GM18870 (cell line): ENCODE data around the gene WDR49.

ENCODE experiments used
- ATAC-seq: cut with Tn5 transposase; IDR thresholded peaks from one replicate; pipeline ENCODE4 v1.9.1; 2021; ENCODE audit warnings: moderate library complexity; ENCODE audit not compliant: unreplicated experiment

WDR49 gene

GRCh38 chr3:167653760-167654159, at the start of gene WDR49:
Gene WDR49 (minus strand): TSS chr3:167653942. CDS start chr3:167653425, 517 bp downstream.
- ATAC-seq: peak; percentile 49

GRCh38 chr3:167700926-167701325, 47.2 kb upstream of the WDR49 start:
- no peak for ATAC-seq

GRCh38 chr3:167700046-167700445, 46.3 kb upstream of the WDR49 start:
- ATAC-seq: no peak

- ATAC-seq: no peak
Measured at GRCh38 chr3:167694121-167694520, 40.4 kb upstream of the WDR49 start.

GRCh38 chr3:167691366-167691765, 37.6 kb upstream of the WDR49 start:
- ATAC-seq: peak; percentile 100

GRCh38 chr3:167684388-167684993, 30.7 kb upstream of the WDR49 start:
- ATAC-seq: peak; percentile 81

- no peak for ATAC-seq
Measured at GRCh38 chr3:167679526-167679925, 25.8 kb upstream of the WDR49 start.

GRCh38 chr3:167675848-167676247, 22.1 kb upstream of the WDR49 start:
- no peak for ATAC-seq

- ATAC-seq: no peak
Measured at GRCh38 chr3:167673221-167673620, 19.5 kb upstream of the WDR49 start.

GRCh38 chr3:167671878-167672427, 18.2 kb upstream of the WDR49 start:
- no peak for ATAC-seq

- ATAC-seq: no peak
Measured at GRCh38 chr3:167669699-167670098, 16.0 kb upstream of the WDR49 start.

GRCh38 chr3:167668651-167669050, 14.9 kb upstream of the WDR49 start:
- ATAC-seq: no peak

- ATAC-seq: no peak
Measured at GRCh38 chr3:167666563-167666962, 12.8 kb upstream of the WDR49 start.

- ATAC-seq: no peak
Measured at GRCh38 chr3:167662919-167663400, 9.2 kb upstream of the WDR49 start.

- ATAC-seq: no peak
Measured at GRCh38 chr3:167657684-167658225, 4.0 kb upstream of the WDR49 start.

GRCh38 chr3:167656821-167657220, 3.1 kb upstream of the WDR49 start:
- ATAC-seq: no peak

- peak; percentile 34 for ATAC-seq
Measured at GRCh38 chr3:167653155-167653554, 587 bp downstream of the WDR49 start.

- no peak for ATAC-seq
Measured at GRCh38 chr3:167651826-167652225, 1.9 kb downstream of the WDR49 start.

GRCh38 chr3:167650459-167650858, 3.3 kb downstream of the WDR49 start:
- no peak for ATAC-seq

- ATAC-seq: no peak
Measured at GRCh38 chr3:167649746-167650145, 4.0 kb downstream of the WDR49 start.

- no peak for ATAC-seq
Measured at GRCh38 chr3:167644611-167645010, 9.1 kb downstream of the WDR49 start.

GRCh38 chr3:167631471-167631870, 22.3 kb downstream of the WDR49 start:
- ATAC-seq: no peak

GRCh38 chr3:167626490-167626889, 27.3 kb downstream of the WDR49 start:
- no peak for ATAC-seq
